Skeletal muscle tissue (tissue), 4 donors: ENCODE measurements around the gene MYOG. TPM values are rescaled to one million over a fixed set of nuclear protein-coding genes. Genes with fewer than 3 reads are reported as not detected.

Source experiments
- H3K27ac ChIP-seq: one replicate; pipeline ENCODE4 v1.7.0; 2013; ENCODE audit warnings: mild to moderate bottlenecking, low read depth, low read length, inconsistent platforms
- H3K27me3 ChIP-seq, 3 donors: one replicate each; pipeline ENCODE4 v1.7.0; 2013; ENCODE audit warnings: low read length in 3 of 3; ENCODE audit not compliant: control insufficient read depth in 3 of 3, insufficient read depth in 3 of 3
- H3K36me3 ChIP-seq, 3 donors: one replicate each; pipeline ENCODE4 v1.7.0; 2013; ENCODE audit warnings: low read length in 3 of 3; ENCODE audit not compliant: control insufficient read depth in 3 of 3, insufficient read depth in 3 of 3
- H3K4me1 ChIP-seq, 3 donors: one replicate each; pipeline ENCODE4 v1.7.0; 2013; ENCODE audit warnings: low read length in 3 of 3, mild to moderate bottlenecking in 3 of 3; ENCODE audit not compliant: control insufficient read depth in 3 of 3, insufficient read depth in 3 of 3
- H3K4me3 ChIP-seq, 3 donors: one replicate each; pipeline ENCODE4 v1.7.0; 2013; ENCODE audit warnings: low read length in 3 of 3
- H3K9ac ChIP-seq, 3 donors: one replicate each; pipeline ENCODE4 v1.7.0; 2013; ENCODE audit warnings: low read length in 3 of 3, mild to moderate bottlenecking in 3 of 3, moderate library complexity in 2 of 3, low read depth in 1 of 3
- H3K9me3 ChIP-seq, 3 donors: one replicate each; pipeline ENCODE4 v1.7.0; 2013; ENCODE audit warnings: low read length in 3 of 3; ENCODE audit not compliant: control insufficient read depth in 3 of 3
- total RNA-seq: library from RNA; depleted of rRNA; stranded (reverse); fragments of >200 nt; gene quantifications from one replicate; pipeline ENCODE4 v1.2.3, GENCODE V29; 2014
- donor health status: Osteomylitis.

The MYOG gene
- 247 TPM for total RNA-seq

DNA sequence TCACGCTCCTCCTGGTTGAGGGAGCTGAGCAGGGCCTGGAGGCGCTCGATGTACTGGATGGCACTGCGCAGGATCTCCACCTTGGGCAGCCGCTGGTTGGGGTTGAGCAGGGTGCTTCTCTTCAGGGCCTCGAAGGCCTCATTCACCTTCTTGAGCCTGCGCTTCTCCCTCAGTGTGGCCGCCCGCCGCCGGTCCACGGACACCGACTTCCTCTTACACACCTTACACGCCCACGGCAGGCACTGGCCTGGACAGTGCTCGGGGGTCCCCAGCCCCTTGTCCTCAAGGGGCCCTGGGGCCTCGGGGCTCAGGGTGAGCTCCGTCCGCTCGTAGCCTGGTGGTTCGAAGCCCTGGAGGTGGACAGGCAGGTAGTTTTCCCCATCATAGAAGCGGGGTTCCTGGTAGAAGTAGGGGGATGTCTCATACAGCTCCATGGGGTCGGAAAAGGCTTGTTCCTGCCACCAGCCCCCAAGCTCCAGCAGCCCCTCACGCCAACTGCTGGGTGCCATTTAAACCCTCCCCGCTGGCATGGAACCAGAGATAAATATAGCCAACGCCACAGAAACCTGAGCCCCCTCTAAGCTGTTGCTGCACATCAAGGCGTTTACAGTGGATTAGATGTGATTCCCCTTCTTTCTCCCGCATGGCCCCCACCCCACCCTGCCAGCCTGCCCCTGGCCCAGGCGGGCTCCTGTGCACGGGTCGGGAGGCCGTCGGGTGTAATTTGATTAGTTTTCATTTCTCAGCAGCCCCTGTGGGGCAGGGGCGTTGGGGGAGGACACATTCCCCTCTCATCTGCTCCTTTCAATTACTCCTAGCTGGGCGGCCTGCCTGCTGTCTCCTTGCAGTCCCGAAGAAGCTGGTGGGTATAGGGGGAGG is at the start of gene MYOG:
Gene MYOG (minus strand): TSS at position 485 of the 879 bp plus-strand sequence. CDS start 51 bp downstream, at position 434.
- Histone ChIP-seq H3K9ac (peak within 1 kb of the TSS; percentile 99 to 100 (median 99)), H3K4me1 (peaks cover 42 to 58% (median 55%) of the 10 kb centered on the region in 3 donors), H3K27ac (peak within 1 kb of the TSS; percentile 99), H3K4me3 (peak within 1 kb of the TSS; percentile 70 to 95 (median 94)), H3K27me3 (no peaks in the 10 kb centered on the region), H3K9me3 (no peaks in the 10 kb centered on the region), H3K36me3 (peaks cover 8 to 22% (median 16%) of the 10 kb centered on the region in 3 donors)

DNA sequence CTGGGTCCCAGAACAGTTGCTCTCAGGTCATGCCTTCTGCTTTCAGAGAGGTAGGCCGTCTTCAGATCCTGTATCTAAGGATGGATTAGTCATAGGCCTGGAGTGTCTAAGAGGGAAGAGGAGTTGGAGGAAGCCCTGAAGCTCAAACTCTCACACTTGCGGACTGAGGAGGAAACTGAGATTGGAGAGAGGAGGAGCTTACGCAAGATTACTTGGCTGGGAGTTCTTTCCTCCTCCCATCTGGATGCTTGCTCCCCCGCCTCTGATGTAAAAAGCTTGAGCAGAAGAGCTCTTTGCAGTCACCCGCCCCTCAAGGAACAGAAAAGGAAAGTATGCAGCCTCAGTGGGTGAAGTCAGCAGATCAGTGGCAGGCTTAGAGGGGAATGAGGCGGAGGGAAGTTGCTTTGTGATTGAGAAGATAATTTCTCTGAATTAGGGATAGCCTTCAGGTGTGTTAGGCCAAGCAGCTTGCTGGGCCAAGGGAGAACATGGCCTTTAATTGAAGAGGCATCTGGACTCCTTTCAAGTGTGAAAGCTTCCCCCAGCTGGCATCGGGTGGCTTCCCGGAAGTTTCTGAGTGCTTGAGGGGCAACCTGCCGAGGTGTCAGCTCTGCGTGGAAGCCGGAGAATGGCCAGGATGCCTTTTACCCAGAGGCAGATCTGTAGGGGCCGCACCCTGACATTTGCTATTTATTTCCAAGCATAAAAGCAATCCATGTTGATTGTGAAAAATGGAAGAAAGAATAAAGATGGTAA is 48.3 kb upstream of the MYOG start:
- Histone ChIP-seq H3K27ac (no peak overlapping the region), H3K9me3 (no peaks in the 10 kb centered on the region), H3K4me1 (peaks cover 13 to 16% (median 14%) of the 10 kb centered on the region in 3 donors), H3K27me3 (no peaks in the 10 kb centered on the region), H3K4me3 (no peak overlapping the region), H3K36me3 (no peaks in the 10 kb centered on the region), H3K9ac (no peak overlapping the region)

- H3K9ac ChIP-seq = no peak overlapping the region
- H3K4me3 ChIP-seq = no peak overlapping the region
- peaks cover 0 to 2% (median 0%) of the 10 kb centered on the region in 3 donors for H3K27me3 ChIP-seq
- H3K36me3 ChIP-seq = no peaks in the 10 kb centered on the region
- H3K4me1 ChIP-seq = peaks cover 35 to 41% (median 38%) of the 10 kb centered on the region in 3 donors
- no peaks in the 10 kb centered on the region for H3K9me3 ChIP-seq
- no peak overlapping the region for H3K27ac ChIP-seq
Observed at GRCh38 chr1:203131548-203132200, 45.9 kb upstream of the MYOG start.

GRCh38 chr1:203130358-203130985 is 44.7 kb upstream of the MYOG start:
- H3K36me3 ChIP-seq = no peaks in the 10 kb centered on the region
- H3K4me3 ChIP-seq = no peak overlapping the region
- no peak overlapping the region for H3K9ac ChIP-seq
- no peak overlapping the region for H3K27ac ChIP-seq
- peaks cover 3 to 4% (median 3%) of the 10 kb centered on the region in 3 donors for H3K27me3 ChIP-seq
- H3K4me1 ChIP-seq = peaks cover 35 to 50% (median 46%) of the 10 kb centered on the region in 3 donors
- no peaks in the 10 kb centered on the region for H3K9me3 ChIP-seq

GRCh38 chr1:203129501-203130231 is 43.9 kb upstream of the MYOG start:
- Histone ChIP-seq H3K27ac (no peak overlapping the region), H3K4me3 (no peak overlapping the region), H3K4me1 (peaks cover 35 to 50% (median 46%) of the 10 kb centered on the region in 3 donors), H3K36me3 (no peaks in the 10 kb centered on the region), H3K27me3 (peaks cover 3 to 4% (median 3%) of the 10 kb centered on the region in 3 donors), H3K9ac (no peak overlapping the region), H3K9me3 (no peaks in the 10 kb centered on the region)

- Histone ChIP-seq H3K27me3 (peaks cover 3 to 7% (median 3%) of the 10 kb centered on the region in 3 donors), H3K4me1 (peaks cover 35 to 50% (median 46%) of the 10 kb centered on the region in 3 donors), H3K4me3 (peak overlapping the region in 2 of 3 donors; percentile 68 to 76)
Observed at GRCh38 chr1:203128716-203129500, 43.1 kb upstream of the MYOG start.

DNA sequence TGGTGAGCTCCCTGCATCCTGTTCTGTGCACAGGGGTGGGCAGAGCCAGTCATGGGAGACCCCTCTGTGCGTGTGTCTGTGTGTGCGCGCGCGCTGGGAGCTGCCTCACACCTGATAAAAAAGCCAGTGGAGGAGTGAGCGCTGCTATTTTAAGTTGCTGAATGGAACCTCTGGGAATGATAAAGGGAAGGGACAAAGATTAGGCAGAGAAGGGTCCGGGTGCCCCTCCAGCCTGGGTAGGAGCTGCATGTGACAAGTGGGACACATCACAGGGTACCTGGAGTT is 42.6 kb upstream of the MYOG start:
- Histone ChIP-seq H3K9me3 (no peaks in the 10 kb centered on the region), H3K27ac (no peak overlapping the region), H3K27me3 (peaks cover 3 to 12% (median 3%) of the 10 kb centered on the region in 3 donors), H3K4me1 (peaks cover 35 to 50% (median 46%) of the 10 kb centered on the region in 3 donors), H3K9ac (peak overlapping the region in 2 of 3 donors; percentile 79 to 85), H3K36me3 (no peaks in the 10 kb centered on the region), H3K4me3 (peak overlapping the region; percentile 31 to 76 (median 68))

More at GRCh38 chr1:203128716-203129500, 43.1 kb upstream of the MYOG start:
- Histone ChIP-seq H3K9ac (peak overlapping the region in 1 of 3 donors; percentile 85), H3K36me3 (no peaks in the 10 kb centered on the region), H3K9me3 (no peaks in the 10 kb centered on the region), H3K27ac (no peak overlapping the region)

GRCh38 chr1:203127666-203128430 is 42.0 kb upstream of the MYOG start, which contains the start of gene ADORA1:
TSS of gene ADORA1 (plus strand) at chr1:203127726. CDS start at chr1:203128842, 1,116 bp downstream.
- peak within 1 kb of the TSS; percentile 61 to 76 (median 68) for H3K4me3 ChIP-seq
- peaks cover 3 to 14% (median 3%) of the 10 kb centered on the region in 3 donors for H3K27me3 ChIP-seq
- no peaks in the 10 kb centered on the region for H3K9me3 ChIP-seq
- H3K27ac ChIP-seq = peak within 1 kb of the TSS; percentile 56
- H3K36me3 ChIP-seq = no peaks in the 10 kb centered on the region
- peaks cover 35 to 50% (median 46%) of the 10 kb centered on the region in 3 donors for H3K4me1 ChIP-seq
- H3K9ac ChIP-seq = peak within 1 kb of the TSS; percentile 59 to 85 (median 79)
